ENCODE data around the gene ADAM33. TPM values are rescaled to one million over a fixed set of nuclear protein-coding genes. Genes with fewer than 3 reads are reported as not detected.

ADAM33 gene
- total and polyA plus RNA-seq, 2 of the 8 experiments (the other 6 are each of a cell fraction or from before 2014, with no cell fraction given), result 4.2 to 6.0 TPM

GRCh38 chr20:3653921-3654320 lies 27.9 kb downstream of the ADAM33 start:
- H4K20me1 ChIP-seq (replicated peaks in 1 of 2; ENCODE audit: control insufficient read depth in 1 of 2, insufficient read depth in 2 of 2, low read length in 2 of 2), result no peaks in the 10 kb centered on the region
- H3K4me3 ChIP-seq (ENCODE audit: extremely low read depth in 1 of 4, insufficient read depth in 2 of 4, low read depth in 3 of 4, low read length in 4 of 4), result no peak overlapping the region
- no peaks in the 10 kb centered on the region for H3K79me1 ChIP-seq (ENCODE audit: low read depth, low read length)
- TF ChIP-seq RAD21 (IDR thresholded peaks at IDR 0.05 in 1 of 2, conservative IDR thresholded peaks at IDR 0.05 in 1 of 2; ENCODE audit: low read depth in 2 of 2, low read length in 2 of 2), result no peak
- TF ChIP-seq KDM1A (IDR thresholded peaks at IDR 0.05; ENCODE audit: borderline replicate concordance, low read length), result no peak
- no peak for TF ChIP-seq RFX5 (IDR thresholded peaks at IDR 0.05; ENCODE audit: borderline replicate concordance, low read depth, low read length)
- no peak for TF ChIP-seq CBX8 (IDR thresholded peaks at IDR 0.05; ENCODE audit: borderline replicate concordance, low read depth, low read length)
- TF ChIP-seq GTF2F1 (IDR thresholded peaks at IDR 0.05; ENCODE audit: borderline replicate concordance, low read depth, low read length), result no peak
- no peak for TF ChIP-seq MAX (IDR thresholded peaks at IDR 0.05)
- no peak for TF ChIP-seq SAP30 (IDR thresholded peaks at IDR 0.05; ENCODE audit: insufficient read depth, insufficient replicate concordance, low read length)
- FAIRE-seq, result no peak
- no peak overlapping the region for H2BK12ac ChIP-seq (ENCODE audit: low read depth, low read length)
- DNase-seq (ENCODE audit: low read depth in 1 of 2, low spot score in 2 of 2), result no peak
- 68% methylated on average over 2 of the region's 2 CpGs; no CpG with 5 or more reads in 1 of the 2 experiments for WGBS, 2 experiments (ENCODE audit: extremely low coverage in 1 of 2, insufficient coverage in 1 of 2, insufficient read length in 1 of 2, insufficient replicate concordance in 2 of 2, low coverage in 1 of 2, low lambda C conversion rate in 2 of 2, missing lambda C conversion rate in 1 of 2)
- no peak overlapping the region for H2BK15ac ChIP-seq (ENCODE audit: low read length)
- ChIA-PET POLR2A (ENCODE audit: partially characterized antibody) (no interaction called here), CTCF (ENCODE audit: partially characterized antibody) (interaction anchor here (0.8 to 2.1 kb wide), 6 partner anchors 15 to 90 kb away, joined by 3 to 9 read pairs (median 4); no protein-coding TSS in a partner anchor)
- no peaks in the 10 kb centered on the region; a peak in 1 of 7 replicates for H3K4me1 ChIP-seq (replicated peaks in 1 of 4; ENCODE audit: control insufficient read depth in 3 of 4, insufficient read depth in 4 of 4, low read length in 3 of 4)
- no peaks in the 10 kb centered on the region for H3K9me3 ChIP-seq (ENCODE audit: insufficient read depth in 2 of 2, low read depth in 1 of 2, low read length in 1 of 2)
- H3K4ac ChIP-seq (replicated peaks; ENCODE audit: insufficient read length, low read depth, low read length), result no peak overlapping the region
- no peak overlapping the region for H2AK5ac ChIP-seq (ENCODE audit: low read depth, low read length)
- no peak overlapping the region for H3K4me2 ChIP-seq (ENCODE audit: insufficient read depth in 1 of 2, low read depth in 2 of 2, low read length in 2 of 2)
- no peak overlapping the region for H3K9ac ChIP-seq (replicated peaks in 1 of 4; ENCODE audit: extremely low read depth in 1 of 4, low read depth in 3 of 4, low read length in 3 of 4)
- no peak overlapping the region for H2AFZ ChIP-seq (ENCODE audit: low read length)
- H3K23me2 ChIP-seq (ENCODE audit: low read depth, low read length), result no peaks in the 10 kb centered on the region
- H2BK120ac ChIP-seq (replicated peaks; ENCODE audit: low read depth, low read length), result no peak overlapping the region
- H4K5ac ChIP-seq (ENCODE audit: insufficient read length, low read depth, low read length), result no peak overlapping the region
- H3K23ac ChIP-seq (ENCODE audit: insufficient read length), result no peak overlapping the region
- no peaks in the 10 kb centered on the region for H3K79me2 ChIP-seq (ENCODE audit: control insufficient read depth in 1 of 2, insufficient read depth in 2 of 2, low read length in 2 of 2)
- no peak overlapping the region for H4K8ac ChIP-seq (ENCODE audit: extremely low read depth, insufficient read depth, low read length)
- no peak overlapping the region for H3K14ac ChIP-seq (ENCODE audit: insufficient read length)
- H3K56ac ChIP-seq (replicated peaks; ENCODE audit: insufficient read length, low read depth, low read length), result no peak overlapping the region
- no peaks in the 10 kb centered on the region for H3K27me3 ChIP-seq (replicated peaks in 1 of 4; ENCODE audit: control insufficient read depth in 3 of 4, extremely low read depth in 1 of 4, insufficient read depth in 3 of 4, low read length in 3 of 4)
- H2BK5ac ChIP-seq (ENCODE audit: low read depth, low read length), result no peak overlapping the region
- no peaks in the 10 kb centered on the region for H3K36me3 ChIP-seq (ENCODE audit: control insufficient read depth in 2 of 4, insufficient read depth in 4 of 4, low read length in 3 of 4)
- H4K91ac ChIP-seq (replicated peaks; ENCODE audit: insufficient read length, low read length), result no peak overlapping the region
- no peak overlapping the region for H3K18ac ChIP-seq (ENCODE audit: extremely low read depth, low read length)
- H3K27ac ChIP-seq (ENCODE audit: low read depth, low read length), result no peak overlapping the region
- no peak overlapping the region for H2BK20ac ChIP-seq (ENCODE audit: low read length)

All from H1 (cell line).